WI38 (cell line): ENCODE results near the gene RNF223.

Experiments
- H3K4me3 ChIP-seq: 2 replicates; pipeline ENCODE4 v1.5.1; 2011; ENCODE audit warnings: low read depth, mild to moderate bottlenecking, control low read depth, low read length
- TF ChIP-seq, protein P1 (sequence below): IDR thresholded peaks from 2 replicates; pipeline ENCODE4 v1.5.1; 2012; ENCODE audit warnings: low read depth, mild to moderate bottlenecking, control low read depth, low read length

The RNF223 gene

GRCh38 chr1:1026599-1027413 is 47.3 kb downstream of the RNF223 start:
- H3K4me3 ChIP-seq, result no peak overlapping the region
- TF ChIP-seq, protein P1, sequence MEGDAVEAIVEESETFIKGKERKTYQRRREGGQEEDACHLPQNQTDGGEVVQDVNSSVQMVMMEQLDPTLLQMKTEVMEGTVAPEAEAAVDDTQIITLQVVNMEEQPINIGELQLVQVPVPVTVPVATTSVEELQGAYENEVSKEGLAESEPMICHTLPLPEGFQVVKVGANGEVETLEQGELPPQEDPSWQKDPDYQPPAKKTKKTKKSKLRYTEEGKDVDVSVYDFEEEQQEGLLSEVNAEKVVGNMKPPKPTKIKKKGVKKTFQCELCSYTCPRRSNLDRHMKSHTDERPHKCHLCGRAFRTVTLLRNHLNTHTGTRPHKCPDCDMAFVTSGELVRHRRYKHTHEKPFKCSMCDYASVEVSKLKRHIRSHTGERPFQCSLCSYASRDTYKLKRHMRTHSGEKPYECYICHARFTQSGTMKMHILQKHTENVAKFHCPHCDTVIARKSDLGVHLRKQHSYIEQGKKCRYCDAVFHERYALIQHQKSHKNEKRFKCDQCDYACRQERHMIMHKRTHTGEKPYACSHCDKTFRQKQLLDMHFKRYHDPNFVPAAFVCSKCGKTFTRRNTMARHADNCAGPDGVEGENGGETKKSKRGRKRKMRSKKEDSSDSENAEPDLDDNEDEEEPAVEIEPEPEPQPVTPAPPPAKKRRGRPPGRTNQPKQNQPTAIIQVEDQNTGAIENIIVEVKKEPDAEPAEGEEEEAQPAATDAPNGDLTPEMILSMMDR, result no peak

GRCh38 chr1:1025730-1026129 is 48.4 kb downstream of the RNF223 start:
- TF ChIP-seq, protein P1, result no peak
- no peak overlapping the region for H3K4me3 ChIP-seq

DNA sequence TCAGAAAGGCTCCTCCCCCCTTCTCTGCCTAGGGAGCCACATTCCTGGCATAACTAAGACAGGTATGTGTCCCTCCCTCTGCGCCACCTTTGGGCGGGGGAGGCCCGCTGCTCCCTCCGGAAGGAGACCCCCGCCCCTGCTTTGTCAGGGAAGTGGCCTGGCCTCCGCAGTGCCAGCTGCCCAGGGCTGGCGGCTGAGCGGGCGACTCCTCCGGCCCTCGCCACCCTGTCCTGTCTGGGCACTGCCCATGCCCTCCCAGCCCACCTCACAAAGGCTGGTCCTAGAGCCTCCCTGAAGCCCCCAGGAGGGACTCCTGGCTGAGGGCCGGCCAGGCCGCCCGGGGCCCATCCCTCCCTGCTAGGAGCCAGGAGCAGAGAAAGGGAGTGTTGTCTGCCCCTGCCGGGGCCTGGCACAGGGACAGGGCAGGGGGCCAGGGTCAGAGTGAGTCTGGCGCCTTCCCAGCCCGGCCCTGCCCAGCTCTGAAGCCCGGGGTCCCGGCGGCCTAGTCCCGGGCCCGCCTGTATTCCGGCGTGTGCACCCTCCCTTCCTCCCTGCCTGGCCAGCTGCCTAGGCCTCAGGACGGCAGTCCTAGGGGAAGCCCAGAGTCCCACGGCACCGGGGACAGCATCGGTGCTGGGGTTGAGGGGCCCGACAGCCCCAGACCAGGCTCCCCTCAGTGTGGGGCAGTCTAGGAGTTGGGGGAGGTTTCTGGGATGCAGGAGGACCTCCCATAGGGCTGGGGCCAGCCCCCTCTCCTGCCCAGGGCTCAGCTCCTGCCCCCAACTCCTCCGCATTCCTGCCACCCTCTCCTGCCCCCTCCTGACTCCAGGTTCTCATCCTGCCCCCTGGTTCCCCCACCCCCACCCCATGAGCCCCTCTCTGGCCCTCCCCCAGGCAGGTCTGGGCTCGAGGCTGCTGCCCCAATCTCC is 49.1 kb downstream of the RNF223 start:
- H3K4me3 ChIP-seq, result no peak overlapping the region
- TF ChIP-seq, protein P1, result no peak

GRCh38 chr1:1024149-1024770 is 49.8 kb downstream of the RNF223 start:
- TF ChIP-seq, protein P1, result no peak
- no peak overlapping the region for H3K4me3 ChIP-seq

DNA sequence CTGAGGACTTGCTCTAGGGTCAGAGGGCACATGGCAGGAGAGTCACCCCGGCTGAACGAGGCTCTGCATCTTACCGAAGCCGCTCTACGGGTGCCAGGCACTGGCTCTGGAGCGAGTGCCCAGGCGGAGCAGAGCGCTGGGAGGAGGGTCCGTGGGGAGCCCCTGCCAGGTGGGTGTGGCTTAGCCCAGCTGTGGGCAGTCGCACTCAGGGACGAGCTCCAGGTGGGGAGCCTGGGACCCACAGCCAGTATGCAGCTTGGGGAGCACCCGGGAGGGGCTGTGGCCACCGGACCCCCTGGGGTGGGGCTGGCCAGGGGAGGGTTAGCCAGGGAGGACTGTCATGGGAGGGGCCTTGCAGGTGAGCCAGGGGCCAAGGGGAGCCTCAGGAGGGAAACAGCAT is 50.4 kb downstream of the RNF223 start:
- no peak overlapping the region for H3K4me3 ChIP-seq
- TF ChIP-seq, protein P1, result no peak

DNA sequence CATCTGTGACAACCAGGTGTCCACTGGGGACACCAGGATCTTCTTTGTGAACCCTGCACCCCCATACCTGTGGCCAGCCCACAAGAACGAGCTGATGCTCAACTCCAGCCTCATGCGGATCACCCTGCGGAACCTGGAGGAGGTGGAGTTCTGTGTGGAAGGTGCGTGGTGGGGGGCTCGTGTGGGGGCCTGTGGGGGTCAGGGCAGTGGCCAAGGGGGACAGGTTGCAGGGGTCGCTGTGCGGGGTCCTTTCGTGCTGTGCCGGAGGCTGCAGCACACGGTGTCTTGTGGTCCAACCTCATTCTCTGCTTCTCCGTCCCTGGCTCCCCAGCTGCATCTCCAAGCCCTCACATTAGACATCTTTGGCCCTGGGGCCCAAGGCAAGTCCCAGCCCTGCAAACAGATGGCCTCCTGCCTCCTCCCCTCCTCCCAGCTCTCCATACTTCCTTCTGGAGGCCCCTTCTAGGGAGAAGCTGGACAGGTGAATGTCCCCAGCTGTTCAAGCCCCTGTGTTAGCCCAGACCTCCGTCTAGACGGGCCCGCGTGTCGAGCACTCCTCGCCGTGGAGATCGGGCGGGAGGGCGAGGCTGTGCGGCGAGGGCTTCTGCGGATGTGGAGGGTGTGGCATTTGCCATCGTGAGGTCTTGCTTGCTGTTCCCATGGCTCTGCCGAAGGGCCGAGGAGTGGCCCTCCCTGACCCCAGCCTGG is 51.6 kb downstream of the RNF223 start:
- TF ChIP-seq, protein P1, result no peak
- H3K4me3 ChIP-seq, result no peak overlapping the region
